ENCODE measurements around the gene CHD2. TPM values are rescaled to one million over a fixed set of nuclear protein-coding genes. Genes with fewer than 3 reads are reported as not detected.
A peak's percentile ranks its signal among the peaks of the same experiment; 100 is the strongest.
"Not testable (repeated sequence)": the region's sequence is repeated elsewhere in the genome, so short reads cannot be mapped to it uniquely, and the experiment has no call there.

CHD2 gene
- total RNA-seq, 2 donors from 2014 or later: 177 to 180 TPM

DNA sequence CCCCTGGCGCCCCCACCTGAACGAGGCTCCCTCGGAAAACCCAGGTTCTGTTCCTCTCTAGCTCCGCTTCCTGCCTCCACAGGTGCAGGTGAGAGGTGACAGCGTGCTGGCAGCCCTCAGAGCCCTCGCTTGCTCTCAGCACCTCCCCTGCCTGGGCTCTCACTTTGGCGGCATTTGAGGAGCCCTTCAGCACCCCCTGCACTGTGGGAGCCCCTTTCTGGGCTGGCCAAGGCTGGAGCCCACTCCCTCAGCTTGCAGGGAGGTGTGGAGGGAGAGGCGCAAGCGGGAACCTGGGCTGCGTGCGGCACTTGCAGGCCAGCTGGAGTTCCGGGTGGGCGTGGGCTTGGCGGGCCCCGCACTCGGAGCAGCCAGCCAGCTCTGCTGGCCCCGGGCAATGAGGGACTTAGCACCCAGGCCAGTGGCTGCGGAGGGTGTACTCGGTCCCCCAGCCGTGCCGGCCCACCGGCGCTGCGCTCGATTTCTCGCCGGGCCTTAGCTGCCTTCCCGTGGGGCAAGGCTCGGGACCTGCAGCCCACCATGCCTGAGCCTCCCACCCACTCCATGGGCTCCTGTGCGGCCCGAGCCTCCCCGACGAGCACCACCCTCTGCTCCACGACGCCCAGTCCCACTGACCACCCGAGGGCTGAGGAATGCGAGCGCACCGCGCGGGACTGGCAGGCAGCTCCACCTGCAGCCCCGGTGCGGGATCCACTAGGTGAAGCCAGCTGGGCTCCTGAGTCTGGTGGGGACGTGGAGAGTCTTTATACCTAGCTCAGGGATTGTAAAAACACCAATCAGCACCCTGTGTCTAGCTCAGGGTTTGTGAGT, 131.6 kb downstream of the CHD2 start:
- peaks cover 15 to 26% of the 10 kb centered on the region in 2 donors for H3K4me1 Mint-ChIP-seq (ENCODE audit: low read depth in 2 of 2)
- DNase-seq (ENCODE audit: low spot score); H3K4me3 Mint-ChIP-seq; H3K27ac Mint-ChIP-seq; H3K36me3 Mint-ChIP-seq; H3K9me3 Mint-ChIP-seq; ATAC-seq; H3K27me3 Mint-ChIP-seq: not testable (repeated sequence)

DNA sequence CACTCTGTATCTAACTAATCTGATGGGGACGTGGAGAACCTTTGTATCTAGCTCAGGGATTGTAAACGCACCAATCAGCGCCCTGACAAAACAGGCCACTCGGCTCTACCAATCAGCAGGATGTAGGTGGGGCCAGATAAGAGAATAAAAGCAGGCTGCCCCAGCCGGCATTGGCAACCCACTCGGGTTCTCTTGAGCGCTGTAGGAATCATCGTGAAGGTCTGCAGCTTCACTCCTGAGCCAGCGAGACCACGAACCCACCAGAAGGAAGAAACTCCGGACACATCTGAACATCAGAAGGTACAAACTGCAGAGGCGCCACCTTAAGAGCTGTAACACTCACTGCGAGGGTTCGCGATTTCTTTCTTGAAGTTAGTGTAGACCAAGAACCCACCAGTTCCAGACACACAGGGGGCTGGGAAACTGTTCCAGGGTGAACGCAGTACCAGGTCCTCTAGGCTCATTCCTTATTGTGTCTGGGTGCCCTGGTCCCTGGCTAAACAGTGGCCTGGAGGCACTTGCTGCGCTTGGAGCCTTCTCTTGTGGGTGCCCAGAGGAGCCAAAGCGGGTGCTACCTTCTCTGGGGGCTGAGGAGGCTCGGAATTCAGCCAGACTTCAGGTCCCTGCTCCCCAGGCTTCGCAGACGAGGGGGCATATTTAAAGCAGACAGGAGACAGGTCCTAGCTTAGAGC, 132.5 kb downstream of the CHD2 start:
- not testable (repeated sequence) for H3K36me3 Mint-ChIP-seq; DNase-seq (ENCODE audit: low spot score); H3K27me3 Mint-ChIP-seq; ATAC-seq; H3K4me3 Mint-ChIP-seq; H3K27ac Mint-ChIP-seq; H3K9me3 Mint-ChIP-seq
- peaks cover 15 to 24% of the 10 kb centered on the region in 2 donors for H3K4me1 Mint-ChIP-seq (ENCODE audit: low read depth in 2 of 2)

DNA sequence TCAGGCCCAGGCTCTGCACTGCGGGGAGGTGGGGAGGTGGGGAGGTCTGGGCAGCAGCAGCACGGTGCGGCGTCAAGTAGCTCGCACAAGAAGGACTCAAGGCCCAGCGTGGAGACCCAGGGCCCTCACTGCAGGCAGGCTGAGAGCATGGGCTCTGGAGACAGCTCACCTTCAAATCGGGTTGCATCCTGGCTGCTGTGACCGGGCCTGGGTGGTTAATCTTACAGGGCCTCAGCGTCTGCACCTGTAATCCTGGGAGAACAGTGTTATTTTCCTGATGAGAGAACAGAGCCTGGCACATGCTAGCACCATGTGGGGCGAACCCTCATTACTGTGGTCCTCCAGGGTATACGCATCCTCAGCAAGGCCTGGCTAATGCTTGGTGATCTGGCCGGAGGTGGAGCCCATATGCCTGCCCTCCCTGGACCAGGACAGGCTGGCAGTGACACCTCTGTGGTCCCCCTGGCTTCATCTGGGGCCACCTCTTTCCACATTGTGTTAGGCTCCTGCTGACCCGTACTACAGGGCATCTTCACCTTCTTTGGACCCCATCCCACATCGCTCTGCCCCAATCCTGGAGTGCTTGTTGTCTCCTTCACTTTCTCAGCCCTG, 133.4 kb downstream of the CHD2 start:
- no peaks in the 10 kb centered on the region for H3K9me3 Mint-ChIP-seq
- ATAC-seq (no peak), DNase-seq (ENCODE audit: low spot score) (no peak)
- no peaks in the 10 kb centered on the region for H3K36me3 Mint-ChIP-seq
- peaks cover 0 to 2% of the 10 kb centered on the region in 2 donors for H3K27me3 Mint-ChIP-seq
- no peak overlapping the region for H3K27ac Mint-ChIP-seq
- peaks cover 15 to 20% of the 10 kb centered on the region in 2 donors for H3K4me1 Mint-ChIP-seq (ENCODE audit: low read depth in 2 of 2)
- no peak overlapping the region for H3K4me3 Mint-ChIP-seq

- no peaks in the 10 kb centered on the region for H3K36me3 Mint-ChIP-seq
- H3K9me3 Mint-ChIP-seq: no peaks in the 10 kb centered on the region
- no peak for DNase-seq (ENCODE audit: low spot score)
- peaks cover 0 to 2% of the 10 kb centered on the region in 2 donors for H3K27me3 Mint-ChIP-seq
- no peak overlapping the region for H3K27ac Mint-ChIP-seq
- no peak overlapping the region for H3K4me3 Mint-ChIP-seq
- no peak for ATAC-seq
- peaks cover 15 to 16% of the 10 kb centered on the region in 2 donors for H3K4me1 Mint-ChIP-seq (ENCODE audit: low read depth in 2 of 2)
Measured at GRCh38 chr15:93034512-93034911, 134.4 kb downstream of the CHD2 start.

GRCh38 chr15:93035092-93035915, 135.2 kb downstream of the CHD2 start:
- Mint-ChIP-seq H3K4me1 (ENCODE audit: low read depth in 2 of 2) (peaks cover 13 to 15% of the 10 kb centered on the region in 2 donors), H3K27me3 (peaks cover 0 to 2% of the 10 kb centered on the region in 2 donors), H3K27ac (no peak overlapping the region), H3K36me3 (no peaks in the 10 kb centered on the region), H3K9me3 (no peaks in the 10 kb centered on the region), H3K4me3 (no peak overlapping the region)
- DNase-seq (ENCODE audit: low spot score) (no peak), ATAC-seq (no peak)

DNA sequence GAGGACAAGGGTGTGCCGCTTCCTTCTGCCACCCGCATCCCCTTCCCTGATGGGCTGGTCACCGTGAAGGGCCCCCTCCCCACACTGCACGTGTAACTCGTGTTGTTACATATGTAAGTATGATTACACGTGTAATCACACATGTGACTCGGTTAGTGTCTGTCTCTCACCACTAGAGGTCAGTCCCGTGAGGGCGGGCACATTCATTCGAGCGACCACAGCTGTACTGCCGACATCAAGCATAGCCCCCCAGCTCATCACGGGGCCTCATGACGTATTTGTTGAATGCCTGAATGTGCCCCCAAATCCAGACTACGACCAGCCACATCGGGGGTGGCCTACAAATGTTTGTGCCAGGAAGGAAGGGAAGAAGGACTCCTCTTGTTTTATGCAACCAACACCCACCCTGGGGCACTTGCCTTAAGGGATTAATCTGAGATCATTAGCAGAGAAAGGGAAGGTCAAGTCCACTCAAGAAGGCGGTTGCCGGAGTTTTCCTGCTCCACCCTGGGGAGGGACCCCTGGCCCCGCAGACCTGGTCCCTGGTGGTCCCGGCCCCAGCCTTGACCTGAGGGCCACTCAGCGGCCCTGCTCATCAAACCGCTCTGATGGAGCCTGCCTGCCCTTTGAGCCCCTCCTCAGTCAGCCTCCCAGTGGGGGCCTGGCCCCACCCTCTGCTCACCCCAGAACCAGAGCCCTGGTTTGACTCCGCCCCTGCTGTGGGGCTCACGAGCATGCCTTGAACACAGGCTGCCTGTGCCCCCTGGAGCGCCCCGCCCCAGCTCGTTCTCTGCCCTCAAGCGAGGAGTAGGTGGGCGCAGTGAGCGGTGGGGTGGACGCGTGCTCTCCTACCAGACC, 136.1 kb downstream of the CHD2 start:
- H3K36me3 Mint-ChIP-seq: no peaks in the 10 kb centered on the region
- peaks cover 8 to 12% of the 10 kb centered on the region in 2 donors for H3K4me1 Mint-ChIP-seq (ENCODE audit: low read depth in 2 of 2)
- H3K27ac Mint-ChIP-seq: no peak overlapping the region
- ATAC-seq: peak; percentile 67 to 68
- H3K4me3 Mint-ChIP-seq: no peak overlapping the region
- no peaks in the 10 kb centered on the region for H3K9me3 Mint-ChIP-seq
- peaks cover 0 to 2% of the 10 kb centered on the region in 2 donors for H3K27me3 Mint-ChIP-seq
- no peak for DNase-seq (ENCODE audit: low spot score)

- Mint-ChIP-seq H3K27me3 (peaks cover 0 to 2% of the 10 kb centered on the region in 2 donors), H3K4me3 (no peak overlapping the region), H3K9me3 (no peaks in the 10 kb centered on the region), H3K27ac (no peak overlapping the region), H3K36me3 (no peaks in the 10 kb centered on the region), H3K4me1 (ENCODE audit: low read depth in 2 of 2) (peaks cover 8 to 12% of the 10 kb centered on the region in 2 donors)
- no peak for DNase-seq (ENCODE audit: low spot score)
- no peak for ATAC-seq
Measured at GRCh38 chr15:93036951-93037819, 137.1 kb downstream of the CHD2 start.

DNA sequence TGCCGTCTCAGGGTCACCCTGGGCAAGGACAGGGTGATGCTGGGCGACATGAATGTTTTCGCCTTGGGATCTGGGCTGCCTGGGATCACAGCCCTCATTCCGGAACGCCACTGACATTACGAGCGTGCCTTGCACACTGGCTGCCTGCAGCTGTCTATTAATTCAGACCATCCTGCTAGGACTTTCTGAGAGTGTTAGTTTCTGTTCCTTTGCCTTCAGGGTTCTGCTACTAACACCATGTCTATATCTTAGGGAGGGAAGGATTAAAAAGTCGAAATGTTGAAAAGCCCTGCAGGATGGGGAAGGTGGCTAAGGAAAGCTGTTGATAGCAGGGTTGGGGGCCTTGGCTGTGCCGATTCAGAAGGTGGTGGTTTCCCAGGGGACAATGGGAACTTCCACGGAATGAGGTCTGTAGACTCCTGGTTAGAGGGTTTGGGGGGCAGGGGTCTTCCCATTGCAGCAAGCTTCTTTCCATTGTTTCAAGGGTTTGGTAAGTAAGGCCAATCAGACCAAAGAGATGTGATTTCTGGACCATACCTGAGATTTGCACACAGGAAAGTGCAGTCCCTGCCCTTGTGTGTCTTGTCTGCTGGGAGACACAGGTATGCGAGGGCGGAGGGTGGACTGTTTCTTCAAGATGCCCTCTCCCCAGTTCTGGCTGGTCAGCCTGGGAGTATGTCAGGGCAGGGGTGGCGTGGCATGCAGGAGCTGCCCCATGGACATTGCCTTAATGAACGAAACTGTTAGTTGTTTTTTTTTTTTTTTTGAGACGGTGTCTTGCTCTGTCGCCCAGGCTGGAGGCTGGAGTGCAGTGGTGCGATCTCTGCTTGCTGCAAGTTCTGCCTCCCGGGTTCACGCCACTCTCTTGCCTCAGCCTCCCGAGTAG, 137.9 kb downstream of the CHD2 start:
- H3K9me3 Mint-ChIP-seq: no peaks in the 10 kb centered on the region
- DNase-seq (ENCODE audit: low spot score): no peak
- ATAC-seq: no peak
- peaks cover 0 to 2% of the 10 kb centered on the region in 2 donors for H3K27me3 Mint-ChIP-seq
- H3K4me1 Mint-ChIP-seq (ENCODE audit: low read depth in 2 of 2): peaks cover 8 to 12% of the 10 kb centered on the region in 2 donors
- H3K27ac Mint-ChIP-seq: no peak overlapping the region
- H3K4me3 Mint-ChIP-seq: no peak overlapping the region
- no peaks in the 10 kb centered on the region for H3K36me3 Mint-ChIP-seq

DNA sequence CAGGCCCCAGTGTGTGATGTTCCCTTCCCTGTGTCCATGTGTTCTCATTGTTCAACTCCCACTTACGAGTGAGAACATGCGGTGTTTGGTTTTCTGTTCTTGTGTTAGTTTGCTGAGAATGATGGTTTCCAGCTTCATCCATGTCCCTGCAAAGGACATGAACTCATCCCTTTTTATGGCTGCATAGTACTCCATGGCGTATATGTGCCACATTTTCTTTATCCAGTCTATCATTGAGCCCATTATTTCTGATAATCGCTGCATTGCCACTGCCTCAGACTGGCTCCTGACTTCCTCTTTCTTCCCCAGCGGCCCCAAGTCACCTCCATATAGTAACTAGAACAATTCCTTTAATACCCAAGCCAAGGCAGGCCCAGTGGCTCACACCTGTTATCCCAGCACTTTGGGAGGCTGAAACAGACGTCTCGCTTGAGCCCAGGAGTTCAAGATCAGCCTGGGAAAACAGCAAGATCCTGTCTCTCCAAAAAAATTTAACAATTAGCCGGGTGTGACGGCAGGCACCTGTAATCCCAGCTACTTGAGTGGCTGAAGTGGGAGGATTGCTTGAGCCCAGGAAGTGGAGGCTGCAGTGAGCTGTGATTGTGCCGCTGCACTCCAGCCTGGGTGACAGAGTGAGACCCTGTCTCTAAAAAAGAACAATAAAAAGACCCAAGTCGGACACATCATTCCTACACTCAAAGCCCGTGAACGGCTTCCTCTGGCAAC, 139.6 kb downstream of the CHD2 start:
- H3K4me3 Mint-ChIP-seq: not testable (repeated sequence)

DNA sequence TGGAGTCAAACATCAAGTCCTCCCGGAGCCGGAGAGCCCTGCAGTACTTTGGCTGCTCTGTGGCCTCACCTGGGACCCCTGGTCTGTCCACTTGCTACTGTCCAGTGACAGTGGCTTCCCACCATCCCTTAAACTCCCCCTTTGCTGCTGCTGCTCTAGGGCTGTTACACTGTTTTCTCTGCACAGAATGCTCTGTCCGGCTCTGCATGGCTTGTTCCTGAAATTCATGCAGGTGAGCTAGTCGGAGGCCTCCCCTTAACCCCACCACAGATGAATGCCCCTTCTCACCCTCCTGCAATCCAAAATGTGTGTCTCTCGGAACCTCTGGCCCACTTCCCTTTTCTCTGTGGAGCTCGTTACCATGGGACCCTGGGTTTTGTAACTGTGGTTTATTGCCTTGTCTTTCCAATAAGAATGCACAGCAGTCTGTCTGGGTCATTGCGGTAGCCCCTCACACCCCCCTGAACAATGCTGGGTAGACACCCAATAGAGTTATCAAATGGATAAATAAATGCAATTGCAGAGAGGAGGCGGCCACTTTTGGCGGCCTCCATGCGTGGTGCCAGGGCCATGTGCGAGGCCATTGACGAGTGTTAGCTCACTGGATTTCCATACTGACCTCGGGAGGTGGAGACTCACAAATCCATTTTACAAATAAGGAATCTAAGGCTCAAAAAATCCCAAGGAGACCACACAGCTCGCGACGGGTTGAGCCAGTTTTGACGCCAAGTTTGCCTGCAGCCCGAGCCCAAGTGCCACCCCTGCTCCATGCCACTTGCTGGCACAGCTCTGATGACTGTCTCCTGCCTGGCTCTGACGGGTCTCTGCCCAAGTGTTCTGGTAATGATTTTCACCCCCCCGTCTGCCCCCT, 140.4 kb downstream of the CHD2 start:
- H3K9me3 Mint-ChIP-seq: no peaks in the 10 kb centered on the region
- DNase-seq (ENCODE audit: low spot score): no peak
- H3K4me3 Mint-ChIP-seq: no peak overlapping the region
- H3K4me1 Mint-ChIP-seq (ENCODE audit: low read depth in 2 of 2): peaks cover 4 to 6% of the 10 kb centered on the region in 2 donors
- no peaks in the 10 kb centered on the region for H3K36me3 Mint-ChIP-seq
- peaks cover 0 to 2% of the 10 kb centered on the region in 2 donors for H3K27me3 Mint-ChIP-seq
- H3K27ac Mint-ChIP-seq: no peak overlapping the region
- ATAC-seq: no peak

More for the DNA sequence above, 139.6 kb downstream of the CHD2 start:
- DNase-seq (ENCODE audit: low spot score): peak; percentile 25
- H3K27me3 Mint-ChIP-seq, H3K36me3 Mint-ChIP-seq, ATAC-seq, H3K27ac Mint-ChIP-seq, H3K9me3 Mint-ChIP-seq: not testable (repeated sequence)
- H3K4me1 Mint-ChIP-seq (ENCODE audit: low read depth in 2 of 2): peaks cover 8 to 12% of the 10 kb centered on the region in 2 donors

Data from natural killer cell treated with Interleukin-12 subunit alpha and Interleukin-12 subunit beta and Interleukin-15 and Interleukin-18, amount 100 ng/mL, for 72 hours (primary cell).